K562 (cell line): Measurements from ENCODE around the gene PSD4. TPM values are rescaled to one million over a fixed set of nuclear protein-coding genes. Genes with fewer than 3 reads are reported as not detected.
A peak's percentile ranks its signal among the peaks of the same experiment; 100 is the strongest.

Source experiments
- ATAC-seq: fragments of 200-7000 bp; cut with Tn5 transposase; 3 replicates; pipeline ENCODE4 v1.9.1; 2020; ENCODE audit warnings: moderate library complexity
- BruUV-seq: library from RNA; stranded (reverse); fragments of 400-500 nt; replicated peaks from 2 replicates; lab custom pipeline; 2021; lab: Mats Ljungman, UMichigan
- CTCF ChIA-PET: fragments of 300-600 bp; formaldehyde crosslinking; extraction: SDS; loops from one replicate; lab custom pipeline; 2021; ENCODE audit warnings: low intra/inter-chr PET ratio; lab: Yijun Ruan, JAX
- POLR2A ChIA-PET: fragments of 300-600, 350-650 bp; sonication (Branson Sonifier 250); formaldehyde crosslinking; extraction: SDS; loops from one replicate; lab custom pipeline; 2021; ENCODE audit warnings: antibody characterized with exemption, inconsistent platforms; lab: Yijun Ruan, JAX
- DNase-seq, 4 experiments: peaks; one replicate each; pipeline versions ENCODE4 v3.0.0 to v3.0.0-alpha.2; 2011 to 2018; ENCODE audit warnings: low spot score in 3 of 4, mixed read lengths in 3 of 4; ENCODE audit errors: extremely low read depth in 1 of 4
- FAIRE-seq: peaks from 2 replicates; lab custom pipeline; 2011; peaks lifted over from hg19 to GRCh38; lab: Jason Lieb, UNC
- H2AFZ ChIP-seq: 2 replicates; pipeline ENCODE4 v1.6.0; 2011; ENCODE audit warnings: low read depth, low read length, control low read depth, inconsistent platforms
- H3K27ac ChIP-seq: fragments of 200-600 bp; 3 replicates; pipeline ENCODE4 v1.8.0; 2011; ENCODE audit warnings: low read depth, mild to moderate bottlenecking, control low read depth, inconsistent platforms, low read length, moderate library complexity, mixed read lengths; ENCODE audit errors: extremely low read depth
- H3K27me3 ChIP-seq, 2 experiments: fragments of 300-600 bp in 1 of 2; 2 replicates in 1 of 2; 3 replicates in 1 of 2; pipeline versions ENCODE4 v1.6.0 to v1.8.0; 2011; ENCODE audit warnings: inconsistent platforms in 2 of 2, low read length in 2 of 2, mild to moderate bottlenecking in 1 of 2, mixed read lengths in 1 of 2, moderate library complexity in 1 of 2; ENCODE audit not compliant: control insufficient read depth in 2 of 2, insufficient read depth in 2 of 2
- H3K36me3 ChIP-seq: fragments of 300-600 bp; 3 replicates; pipeline ENCODE4 v1.8.0; 2011; ENCODE audit warnings: mild to moderate bottlenecking, low read length, inconsistent platforms; ENCODE audit not compliant: control insufficient read depth, insufficient read depth
- H3K4me1 ChIP-seq, 2 experiments: fragments of 200-600 bp in 1 of 2; replicated peaks in 1 of 2; 2 replicates in 1 of 2; 3 replicates in 1 of 2; pipeline versions ENCODE4 v1.5.1 to v1.8.0; 2011; ENCODE audit warnings: inconsistent platforms in 2 of 2, low read length in 2 of 2, mild to moderate bottlenecking in 1 of 2, mixed read lengths in 1 of 2, moderate library complexity in 1 of 2; ENCODE audit not compliant: control insufficient read depth in 2 of 2, insufficient read depth in 2 of 2
- H3K4me2 ChIP-seq: 2 replicates; pipeline ENCODE4 v1.6.1; 2011; ENCODE audit warnings: low read length, control low read depth, inconsistent platforms, mixed read lengths; ENCODE audit not compliant: insufficient read depth
- H3K4me3 ChIP-seq: fragments of 200-600 bp; sonication (generic), shearing (Covaris generic); 2 replicates; pipeline ENCODE4 v1.5.1; 2016; ENCODE audit warnings: control low read depth, inconsistent platforms
- H3K79me2 ChIP-seq: fragments of 200-600 bp; 3 replicates; pipeline ENCODE4 v1.8.0; 2011; ENCODE audit warnings: low read length, inconsistent platforms; ENCODE audit not compliant: control insufficient read depth, insufficient read depth
- H3K9ac ChIP-seq, 2 experiments: 2 replicates each; pipeline versions ENCODE4 v1.6.0 to v1.6.1; 2011; ENCODE audit warnings: low read depth in 2 of 2, low read length in 2 of 2, control low read depth in 1 of 2, inconsistent platforms in 1 of 2, mild to moderate bottlenecking in 1 of 2, mixed read lengths in 1 of 2; ENCODE audit not compliant: insufficient read depth in 1 of 2
- H3K9me1 ChIP-seq: one replicate; pipeline ENCODE4 v1.6.0; 2011; ENCODE audit warnings: inconsistent platforms, mild to moderate bottlenecking, low read length, moderate library complexity; ENCODE audit not compliant: control insufficient read depth, insufficient read depth
- H3K9me3 ChIP-seq: replicated peaks from 2 replicates; pipeline ENCODE4 v1.5.1; 2011; ENCODE audit warnings: low read depth, low read length, inconsistent platforms; ENCODE audit not compliant: control insufficient read depth, insufficient read depth
- H4K20me1 ChIP-seq: replicated peaks from 2 replicates; pipeline ENCODE4 v1.6.1; 2011; ENCODE audit warnings: low read length, inconsistent platforms, mixed read lengths; ENCODE audit not compliant: control insufficient read depth, insufficient read depth
- CBX3 ChIP-seq, 2 experiments: IDR thresholded peaks; 1 replicate in 1 of 2; 2 replicates in 1 of 2; pipeline ENCODE4 v1.6.1; 2012; ENCODE audit warnings: inconsistent platforms in 2 of 2, low read length in 2 of 2, borderline replicate concordance in 1 of 2, control low read depth in 1 of 2
- ESRRA ChIP-seq: fragments of 450-650 bp; IDR thresholded peaks from 2 replicates; pipeline ENCODE4 v1.6.1; 2014; ENCODE audit warnings: low read depth, mild to moderate bottlenecking, moderate library complexity, borderline replicate concordance
- HIVEP1 ChIP-seq: fragments of 250-450 bp; sonication (Bioruptor Pico); IDR thresholded peaks from 2 replicates; pipeline ENCODE4 v1.4.0; 2020; ENCODE audit warnings: mild to moderate bottlenecking
- ILK ChIP-seq: fragments of 450-650 bp; IDR thresholded peaks from 2 replicates; pipeline ENCODE4 v1.6.1; 2016; ENCODE audit warnings: missing genetic modification characterization, low read depth, mild to moderate bottlenecking, missing compliant biosample characterization, moderate library complexity, borderline replicate concordance
- NCOR1 ChIP-seq: fragments of 450-650 bp; IDR thresholded peaks from 2 replicates; pipeline ENCODE4 v1.6.1; 2016; ENCODE audit warnings: mild to moderate bottlenecking, moderate library complexity
- NFE2 ChIP-seq: IDR thresholded peaks from 2 replicates; pipeline ENCODE4 v1.6.1; 2014; ENCODE audit warnings: antibody characterized with exemption, low read depth
- NKRF ChIP-seq: fragments of 450-650 bp; IDR thresholded peaks from 2 replicates; pipeline ENCODE4 v1.6.1; 2016; ENCODE audit warnings: borderline replicate concordance
- RB1 ChIP-seq: fragments of 450-650 bp; IDR thresholded peaks from 2 replicates; pipeline ENCODE4 v1.6.1; 2017; ENCODE audit warnings: low read depth, mild to moderate bottlenecking
- SIRT6 ChIP-seq: IDR thresholded peaks from one replicate; pipeline ENCODE4 v1.6.1; 2012; ENCODE audit warnings: low read depth, mild to moderate bottlenecking, control low read depth, inconsistent platforms, low read length, moderate library complexity
- SMARCE1 ChIP-seq: fragments of 450-650 bp; IDR thresholded peaks from 2 replicates; pipeline ENCODE4 v1.7.1; 2016; ENCODE audit warnings: mild to moderate bottlenecking
- TGIF2 ChIP-seq: sonication (generic); formaldehyde crosslinking; IDR thresholded peaks from 2 replicates; pipeline ENCODE4 v1.8.1; 2022; ENCODE audit warnings: mild to moderate bottlenecking, missing genetic modification reagents, moderate library complexity
- ZFP1 ChIP-seq: fragments of 450-650 bp; formaldehyde crosslinking; IDR thresholded peaks from 2 replicates; pipeline ENCODE4 v1.4.0; 2020; ENCODE audit warnings: mild to moderate bottlenecking, mixed read lengths
- WGBS: fragments of 100-300 bp; shearing (Covaris generic); methylation state at CpG from one replicate; pipeline ENCODE4 v1.1.6; 2016; ENCODE audit warnings: low coverage, mixed read lengths; ENCODE audit not compliant: insufficient coverage; ENCODE audit errors: missing lambda C conversion rate; 5-methylcytosine and 5-hydroxymethylcytosine counted together
- in situ Hi-C: fragments of 300-500 bp; cut with MboI; formaldehyde crosslinking; loops from 4 replicates; pipeline ENCODE4 v1.15.0; 2018; ENCODE audit warnings: inconsistent platforms, mixed read lengths
- intact Hi-C: fragments of 100-400 bp; cut with micrococcal nuclease; formaldehyde crosslinking; loops from 2 replicates; pipeline ENCODE4 v1.14.2; 2022
- polyA plus RNA-seq, 8 experiments: library from polyadenylated mRNA; depleted of rRNA in 4 of 8; stranded (reverse) in 5 of 8; unstranded in 3 of 8; fragments of >200 nt; fragmentation: Nextera tagmentation in 2 of 8; fragmentation: Illumina TruSeq in 1 of 8; extraction: Ambion mirVana in 2 of 8; extraction: Trizol in 1 of 8; gene quantifications; 2 replicates each; pipeline versions ENCODE4 v1.2.1 to v1.2.3, GENCODE V29; 2011 to 2014; ENCODE audit warnings: inconsistent platforms in 1 of 8, missing spikeins in 1 of 8
- total RNA-seq, 7 experiments: library from RNA; depleted of rRNA in 6 of 7; stranded (reverse); fragments of >200 nt in 6 of 7; fragmentation: Illumina TruSeq in 2 of 7; extraction: Trizol in 2 of 7; gene quantifications; 2 replicates each; pipeline versions ENCODE4 v1.2.1 to v1.2.3, GENCODE V29; 2011 to 2021; ENCODE audit warnings: low replicate concordance in 1 of 7
- TF ChIP-seq, protein P1 (sequence below): fragments of 450-650 bp; IDR thresholded peaks from 2 replicates; pipeline ENCODE4 v1.6.1; 2016

PSD4 gene
- total and polyA plus RNA-seq, 9 of the 15 experiments (the other 6 are each of a cell fraction or from before 2014, with no cell fraction given): 0.46 to 54.0 (median 20.8) TPM

DNA sequence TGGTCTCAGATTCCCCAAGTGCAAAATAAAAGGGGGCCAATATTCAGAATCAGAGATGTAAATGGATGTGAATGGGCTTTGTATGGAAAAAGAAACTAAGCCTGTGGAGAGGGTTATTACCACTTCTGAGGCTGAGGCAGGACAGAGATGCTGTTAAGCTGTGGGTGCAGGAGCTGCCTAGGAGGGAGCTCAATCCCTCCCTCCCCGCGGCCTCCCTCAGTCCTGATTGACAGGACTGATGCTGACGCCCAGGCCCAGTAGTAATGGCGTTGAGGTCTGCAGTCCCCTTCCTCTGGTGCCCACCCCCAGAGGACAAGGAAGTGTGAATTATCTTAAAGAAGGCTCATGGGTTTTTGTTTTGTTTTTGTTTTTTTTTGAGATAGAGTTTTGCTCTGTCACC is 40.4 kb downstream of the PSD4 start:
- H3K9me3 ChIP-seq: no peaks in the 10 kb centered on the region
- H3K4me1 ChIP-seq: peaks cover 3 to 8% of the 10 kb centered on the region in 2 experiments; a peak in 4 of 5 replicates
- WGBS: 3% methylated on average over 4 of the region's 4 CpGs
- H3K27ac ChIP-seq: no peak overlapping the region
- no peak overlapping the region for H3K9ac ChIP-seq
- no TSS peak for BruUV-seq
- FAIRE-seq (no peak), ATAC-seq (peak; percentile 40; the same call in 2 of the 3 replicates), DNase-seq (no peak)
- H4K20me1 ChIP-seq: no peaks in the 10 kb centered on the region
- TF ChIP-seq, protein P1, sequence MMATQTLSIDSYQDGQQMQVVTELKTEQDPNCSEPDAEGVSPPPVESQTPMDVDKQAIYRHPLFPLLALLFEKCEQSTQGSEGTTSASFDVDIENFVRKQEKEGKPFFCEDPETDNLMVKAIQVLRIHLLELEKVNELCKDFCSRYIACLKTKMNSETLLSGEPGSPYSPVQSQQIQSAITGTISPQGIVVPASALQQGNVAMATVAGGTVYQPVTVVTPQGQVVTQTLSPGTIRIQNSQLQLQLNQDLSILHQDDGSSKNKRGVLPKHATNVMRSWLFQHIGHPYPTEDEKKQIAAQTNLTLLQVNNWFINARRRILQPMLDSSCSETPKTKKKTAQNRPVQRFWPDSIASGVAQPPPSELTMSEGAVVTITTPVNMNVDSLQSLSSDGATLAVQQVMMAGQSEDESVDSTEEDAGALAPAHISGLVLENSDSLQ: peak; percentile 82
- TF ChIP-seq ZFP1 (CRISPR knock-in tag) (no peak), ESRRA (0 out of 2 replicates have a peak, but pooled peaks have one; percentile 6)
- TF ChIP-seq, all 486 proteins: peak for 2
- intact Hi-C loops (no loop called here), in situ Hi-C loops (no loop called here)
- CTCF ChIA-PET: interaction anchor here (1.2 kb wide), 1 partner anchor 10 kb away, joined by 4 read pairs; no protein-coding TSS in a partner anchor
- no peaks in the 10 kb centered on the region for H3K79me2 ChIP-seq
- no peaks in the 10 kb centered on the region; a peak in 1 of 5 replicates for H3K27me3 ChIP-seq
- POLR2A ChIA-PET: interaction anchor here (0.6 kb wide), 1 partner anchor 24 kb away, joined by 3 read pairs; no protein-coding TSS in a partner anchor
- H2AFZ ChIP-seq: no peak overlapping the region
- no peaks in the 10 kb centered on the region for H3K9me1 ChIP-seq
- H3K4me2 ChIP-seq: no peak overlapping the region
- no peaks in the 10 kb centered on the region for H3K36me3 ChIP-seq
- no peak overlapping the region for H3K4me3 ChIP-seq

DNA sequence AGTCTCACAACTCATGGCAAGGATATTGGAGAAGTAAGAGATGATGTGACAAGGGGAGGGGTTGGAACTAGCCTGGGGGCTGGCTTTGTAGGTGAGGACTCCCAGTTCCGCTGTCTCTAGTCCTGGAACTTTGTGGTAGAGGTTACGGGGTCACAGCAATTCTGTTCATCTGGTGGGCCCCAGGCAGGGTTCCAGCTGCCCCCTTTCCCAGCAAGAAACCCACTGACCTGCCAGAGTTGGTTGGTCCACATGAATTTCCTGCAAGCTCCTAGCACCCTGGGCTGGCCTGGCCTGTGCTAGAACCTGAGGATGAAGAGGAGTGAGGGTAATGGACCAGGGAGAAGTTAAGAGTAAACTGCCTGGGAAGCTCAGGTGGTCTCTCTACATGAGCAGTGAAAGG is 41.3 kb downstream of the PSD4 start:
- no peak overlapping the region for H2AFZ ChIP-seq
- POLR2A ChIA-PET: interaction anchor here (0.6 to 2.1 kb wide), 2 partner anchors 19 to 20 kb away, joined by 3 to 4 read pairs; no protein-coding TSS in a partner anchor
- H3K9me1 ChIP-seq: no peaks in the 10 kb centered on the region
- no peak overlapping the region for H3K27ac ChIP-seq
- H3K4me1 ChIP-seq: peaks cover 10 to 12% of the 10 kb centered on the region in 2 experiments
- in situ Hi-C loops: no loop called here
- H3K9me3 ChIP-seq: no peaks in the 10 kb centered on the region
- H3K4me3 ChIP-seq: no peak overlapping the region
- no peaks in the 10 kb centered on the region for H3K79me2 ChIP-seq
- H4K20me1 ChIP-seq: no peaks in the 10 kb centered on the region
- H3K36me3 ChIP-seq: no peaks in the 10 kb centered on the region
- H3K4me2 ChIP-seq: no peak overlapping the region
- ATAC-seq (no peak), FAIRE-seq (no peak), DNase-seq (no peak)
- WGBS: 51% methylated on average over 2 of the region's 2 CpGs
- no peak overlapping the region for H3K9ac ChIP-seq
- intact Hi-C loops: no loop called here
- BruUV-seq: no TSS peak
- CTCF ChIA-PET: no interaction called here
- no peaks in the 10 kb centered on the region; a peak in 1 of 5 replicates for H3K27me3 ChIP-seq
- TF ChIP-seq NFE2 (no peak), SMARCE1 (no peak), ILK (tag) (no peak), TGIF2 (no peak), NCOR1 (no peak), SIRT6 (no peak), RB1 (no peak), CBX3 (IDR thresholded peaks at IDR 0.05; ENCODE audit: borderline replicate concordance in 1 of 2, low read length in 2 of 2) (no peak), NKRF (no peak), HIVEP1 (CRISPR knock-in tag) (no peak)
